ENCODE results near the gene TPP2.

The TPP2 gene

DNA sequence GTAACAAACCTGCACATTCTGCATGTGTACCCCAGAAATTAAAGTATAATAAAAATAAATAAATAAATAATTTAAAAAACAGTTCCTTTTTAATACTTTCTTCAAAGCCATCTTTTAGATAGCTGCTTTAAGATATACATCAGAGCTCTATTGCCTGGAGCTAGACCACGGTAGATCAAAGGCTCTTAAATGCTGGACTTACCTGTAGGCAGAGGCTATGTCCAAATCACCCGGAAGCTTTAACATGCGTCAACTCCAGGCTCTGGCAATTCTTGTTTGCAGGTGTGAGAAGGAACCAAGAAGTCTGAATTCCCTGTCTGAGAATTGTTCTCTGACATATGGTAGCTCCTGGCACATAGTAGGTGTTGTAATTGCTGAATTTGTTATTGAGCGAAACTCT lies 99.7 kb downstream of the TPP2 start:
- no peak for DNase-seq

DNA sequence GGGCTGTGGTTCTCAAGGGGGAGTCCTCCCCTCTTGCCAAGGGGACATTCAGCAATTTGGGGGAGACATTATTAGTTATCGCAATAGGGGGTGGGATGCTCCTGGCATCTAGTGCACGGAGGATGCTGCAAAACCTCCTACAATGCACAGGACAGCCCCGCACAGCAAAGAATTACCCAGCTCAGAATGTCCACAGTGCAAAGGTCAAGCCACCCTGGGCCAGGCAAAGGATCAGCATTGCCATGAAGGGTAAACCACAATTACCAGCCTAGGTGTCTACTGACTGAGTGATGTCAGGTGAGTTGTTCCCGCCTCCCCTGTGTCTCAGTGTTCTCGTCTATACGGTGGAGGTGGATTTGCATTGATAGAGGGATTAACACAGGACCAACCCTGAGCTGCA lies 100.5 kb downstream of the TPP2 start:
- DNase-seq: no peak

DNA sequence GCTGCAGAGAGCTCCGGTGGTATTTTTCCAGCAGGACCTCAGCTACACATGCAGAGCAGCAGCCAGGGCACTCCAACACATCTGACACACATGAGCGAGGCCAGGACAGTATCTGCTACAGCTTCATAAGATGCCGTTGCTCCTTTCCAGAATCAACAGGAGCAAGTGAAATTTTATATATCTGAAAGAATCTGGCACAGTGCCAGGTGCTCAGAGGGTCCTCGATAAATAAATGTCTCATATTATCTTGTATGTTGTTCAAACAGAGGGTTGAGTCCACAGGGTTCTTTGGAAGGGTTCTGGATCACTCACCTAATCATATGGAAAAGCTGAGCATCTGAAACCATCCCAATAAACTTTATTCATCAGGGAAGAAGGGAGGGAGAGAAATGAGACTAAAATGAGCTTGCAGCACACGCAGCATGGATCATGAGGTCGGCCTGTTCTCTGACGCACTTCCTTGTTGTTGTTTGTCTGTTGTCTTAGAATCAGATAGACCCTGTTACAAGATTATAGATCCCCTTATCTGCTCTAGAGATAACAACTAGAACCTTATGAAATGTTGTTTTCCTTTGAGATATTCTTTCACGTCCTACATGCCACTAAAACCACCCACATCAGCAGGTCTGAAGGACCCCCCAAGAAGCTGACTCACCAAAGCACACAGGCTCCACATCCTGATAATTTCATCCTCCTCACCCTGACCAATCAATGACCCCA lies 101.3 kb downstream of the TPP2 start:
- no peak for DNase-seq

- DNase-seq: no peak
Observed at GRCh38 chr13:102698649-102698980, 101.8 kb downstream of the TPP2 start.

- DNase-seq: no peak
Observed at GRCh38 chr13:102699504-102699903, 102.7 kb downstream of the TPP2 start.

DNA sequence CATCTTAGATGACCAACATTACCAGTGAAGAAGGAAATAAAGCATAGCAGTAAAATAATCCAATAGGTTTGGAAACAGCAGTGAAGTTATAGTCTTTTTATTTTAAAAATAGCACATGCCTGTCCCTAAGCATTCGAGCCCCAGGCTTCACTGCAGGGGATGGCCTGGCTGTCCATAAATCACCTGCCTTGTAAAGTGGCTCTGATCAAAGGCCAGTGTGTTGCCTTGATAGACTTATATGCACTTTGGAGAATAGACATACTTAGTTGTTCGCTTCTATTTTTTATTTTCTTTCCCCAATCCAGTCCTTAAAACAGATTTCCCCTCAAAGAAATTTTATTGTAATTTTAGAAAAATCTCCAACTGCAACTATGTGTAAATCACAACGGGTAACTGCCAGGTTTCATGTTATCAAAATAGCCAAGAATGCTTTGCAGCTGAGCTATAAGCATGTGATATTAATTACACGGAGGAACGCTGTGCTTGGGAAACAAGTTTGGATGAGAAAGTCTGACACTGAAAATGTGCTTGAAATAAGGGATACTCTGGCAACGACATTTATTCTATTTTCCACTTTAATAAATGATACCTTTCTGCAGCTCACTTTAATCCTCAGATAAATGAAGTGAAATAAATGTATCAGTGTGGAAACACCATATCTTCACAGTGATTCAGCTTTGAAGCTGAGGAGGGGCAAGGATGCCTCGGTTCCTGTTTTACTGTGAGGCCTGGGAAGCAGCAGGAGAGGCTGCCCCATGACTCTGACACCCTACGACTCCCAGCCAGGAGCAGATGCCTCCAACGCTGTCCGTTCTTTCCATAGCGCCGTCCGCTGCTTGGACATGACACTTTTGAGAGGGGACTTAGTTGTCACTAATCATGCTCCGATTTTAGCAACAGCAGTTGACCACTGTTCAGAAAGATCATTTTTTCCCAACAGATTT lies 103.6 kb downstream of the TPP2 start:
- no peak for DNase-seq

DNA sequence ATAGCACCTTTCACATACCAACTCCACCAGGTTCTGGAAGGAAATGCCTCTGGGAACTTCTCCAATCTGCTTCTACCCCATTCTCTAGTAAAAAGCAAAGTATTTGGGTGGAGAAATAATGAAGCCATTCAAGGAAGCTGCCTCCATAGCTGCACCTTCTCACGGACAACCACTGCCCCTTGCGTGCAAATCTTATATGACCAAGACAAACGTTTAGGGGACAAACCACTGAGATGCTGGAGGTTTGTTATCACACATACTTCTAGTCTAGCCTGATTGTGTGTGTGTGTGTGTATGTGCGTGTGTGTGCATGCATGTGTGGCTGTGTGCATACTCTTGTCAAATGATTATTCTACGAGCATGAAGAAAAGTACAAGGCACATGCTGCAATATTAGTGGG lies 104.5 kb downstream of the TPP2 start:
- no peak for DNase-seq

- DNase-seq: no peak
Observed at GRCh38 chr13:102702965-102703725, 106.4 kb downstream of the TPP2 start.

- no peak for DNase-seq
Observed at GRCh38 chr13:102703726-102704035, 106.9 kb downstream of the TPP2 start.

- DNase-seq: no peak
Observed at GRCh38 chr13:102704238-102705058, 107.7 kb downstream of the TPP2 start.

- DNase-seq: peak; percentile 86
Observed at GRCh38 chr13:102707467-102707866, 110.7 kb downstream of the TPP2 start.

GRCh38 chr13:102708211-102708610 lies 111.4 kb downstream of the TPP2 start:
- DNase-seq: no peak

DNA sequence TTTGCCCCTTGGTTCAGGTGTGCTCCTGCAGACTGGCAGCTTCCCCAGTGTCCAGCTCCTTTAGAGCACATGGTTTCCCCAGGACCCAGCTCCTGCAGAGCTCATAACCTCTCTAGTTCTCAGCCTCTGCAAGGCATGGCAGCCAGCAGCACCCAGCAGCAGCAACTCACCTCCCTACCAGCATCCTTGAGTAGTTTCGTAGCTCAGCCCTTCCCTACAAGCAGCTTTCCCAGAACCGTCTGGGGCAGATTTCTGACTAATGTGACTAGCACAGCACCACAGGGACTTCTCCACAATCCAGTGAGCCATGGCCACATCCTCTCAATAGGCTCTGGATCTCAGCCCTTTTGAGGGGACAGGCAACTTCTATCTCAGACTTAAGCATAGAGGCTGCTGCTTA lies 112.2 kb downstream of the TPP2 start:
- DNase-seq: no peak

DNA sequence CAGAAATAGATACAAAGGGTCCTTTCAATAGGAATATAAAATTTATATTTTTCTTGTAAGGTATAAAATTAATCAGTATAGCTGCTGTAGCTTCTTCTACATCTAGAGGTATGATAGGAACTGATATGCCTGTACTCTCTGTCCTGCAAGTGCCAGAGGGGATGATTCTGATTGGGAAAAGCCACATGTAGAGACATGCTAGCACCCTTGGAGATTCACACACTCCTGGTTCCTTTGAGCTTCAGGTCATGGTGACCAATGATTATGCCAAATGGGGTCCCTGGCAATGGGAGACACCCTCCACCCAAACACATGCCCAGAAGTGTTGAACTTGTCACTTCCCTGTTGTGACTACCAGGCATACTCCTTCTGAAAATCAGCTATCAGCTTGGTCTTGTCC lies 112.8 kb downstream of the TPP2 start:
- no peak for DNase-seq

DNA sequence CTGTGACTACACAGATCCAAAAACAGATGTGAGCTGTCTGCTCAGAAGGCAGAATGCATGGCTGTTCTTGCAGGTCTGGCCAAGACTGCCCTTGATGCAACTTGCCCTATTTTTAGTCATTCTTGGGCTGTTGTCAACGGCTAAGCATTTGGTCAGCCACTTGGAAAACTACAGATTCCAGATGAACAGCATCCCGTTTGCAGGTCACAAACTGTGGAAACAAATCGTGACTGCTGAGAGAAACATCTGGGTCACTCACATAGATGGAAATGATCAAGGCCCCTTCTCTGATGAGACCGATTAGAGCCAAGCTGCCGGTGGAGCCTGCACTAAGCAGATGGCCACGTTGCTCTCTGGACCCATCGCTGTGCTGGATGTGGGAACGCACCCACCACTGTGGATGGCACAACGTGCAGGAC lies 113.5 kb downstream of the TPP2 start:
- no peak for DNase-seq

- no peak for DNase-seq
Observed at GRCh38 chr13:102715447-102715846, 118.7 kb downstream of the TPP2 start.

GRCh38 chr13:102718746-102719145 lies 122.0 kb downstream of the TPP2 start:
- no peak for DNase-seq

- DNase-seq: peak; percentile 65
Observed at GRCh38 chr13:102721800-102722231, 125.0 kb downstream of the TPP2 start.

DNA sequence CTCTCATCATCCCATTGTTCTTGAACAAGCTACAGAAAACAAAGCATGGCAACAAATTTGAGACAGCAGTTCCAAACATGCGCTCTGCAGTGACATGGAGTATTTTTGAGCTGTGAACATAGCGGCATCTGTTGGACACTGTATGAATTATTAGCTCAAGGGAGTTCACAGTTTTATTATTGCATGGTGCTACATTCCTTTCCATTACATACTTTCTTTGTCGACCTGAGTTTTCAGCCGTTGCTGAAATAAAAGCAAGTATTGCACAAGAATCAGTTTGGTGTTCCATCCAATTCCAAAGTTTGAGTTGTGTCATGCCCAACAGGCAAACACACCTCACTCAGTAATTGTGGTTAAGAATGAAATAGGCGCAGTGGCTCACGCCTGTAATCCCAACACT lies 128.1 kb downstream of the TPP2 start:
- DNase-seq: peak; percentile 50

GRCh38 chr13:102726430-102726829 lies 129.6 kb downstream of the TPP2 start:
- DNase-seq: no peak

Data from HCEC 1CT (cell line).